ENCODE measurements around the gene AKAP7.

DNA sequence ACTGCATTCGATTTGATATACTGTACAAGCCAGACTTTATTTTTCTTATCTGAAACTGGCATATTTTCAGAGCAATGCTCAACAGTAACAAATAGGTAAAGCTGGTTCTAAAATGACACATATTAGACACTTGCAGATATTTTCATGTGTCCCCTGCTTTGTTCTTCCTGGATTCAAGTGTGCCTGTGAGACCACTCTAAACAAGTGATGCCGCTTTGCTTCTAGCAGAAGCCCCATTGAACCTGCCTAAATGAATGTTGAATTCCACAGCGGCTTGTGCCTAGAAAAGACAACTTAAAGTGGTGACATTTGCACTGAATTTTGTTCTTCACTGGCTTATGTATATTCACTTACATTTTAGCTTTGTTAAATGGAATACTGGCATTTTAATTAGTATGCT is 115.7 kb downstream of the AKAP7 start:
- no peak for TF ChIP-seq ZNF341 (tag by site-specific recombination; IDR thresholded peaks at IDR 0.05; ENCODE audit: low read depth)
- TF ChIP-seq, protein P1, sequence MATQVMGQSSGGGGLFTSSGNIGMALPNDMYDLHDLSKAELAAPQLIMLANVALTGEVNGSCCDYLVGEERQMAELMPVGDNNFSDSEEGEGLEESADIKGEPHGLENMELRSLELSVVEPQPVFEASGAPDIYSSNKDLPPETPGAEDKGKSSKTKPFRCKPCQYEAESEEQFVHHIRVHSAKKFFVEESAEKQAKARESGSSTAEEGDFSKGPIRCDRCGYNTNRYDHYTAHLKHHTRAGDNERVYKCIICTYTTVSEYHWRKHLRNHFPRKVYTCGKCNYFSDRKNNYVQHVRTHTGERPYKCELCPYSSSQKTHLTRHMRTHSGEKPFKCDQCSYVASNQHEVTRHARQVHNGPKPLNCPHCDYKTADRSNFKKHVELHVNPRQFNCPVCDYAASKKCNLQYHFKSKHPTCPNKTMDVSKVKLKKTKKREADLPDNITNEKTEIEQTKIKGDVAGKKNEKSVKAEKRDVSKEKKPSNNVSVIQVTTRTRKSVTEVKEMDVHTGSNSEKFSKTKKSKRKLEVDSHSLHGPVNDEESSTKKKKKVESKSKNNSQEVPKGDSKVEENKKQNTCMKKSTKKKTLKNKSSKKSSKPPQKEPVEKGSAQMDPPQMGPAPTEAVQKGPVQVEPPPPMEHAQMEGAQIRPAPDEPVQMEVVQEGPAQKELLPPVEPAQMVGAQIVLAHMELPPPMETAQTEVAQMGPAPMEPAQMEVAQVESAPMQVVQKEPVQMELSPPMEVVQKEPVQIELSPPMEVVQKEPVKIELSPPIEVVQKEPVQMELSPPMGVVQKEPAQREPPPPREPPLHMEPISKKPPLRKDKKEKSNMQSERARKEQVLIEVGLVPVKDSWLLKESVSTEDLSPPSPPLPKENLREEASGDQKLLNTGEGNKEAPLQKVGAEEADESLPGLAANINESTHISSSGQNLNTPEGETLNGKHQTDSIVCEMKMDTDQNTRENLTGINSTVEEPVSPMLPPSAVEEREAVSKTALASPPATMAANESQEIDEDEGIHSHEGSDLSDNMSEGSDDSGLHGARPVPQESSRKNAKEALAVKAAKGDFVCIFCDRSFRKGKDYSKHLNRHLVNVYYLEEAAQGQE (tag by site-specific recombination; IDR thresholded peaks at IDR 0.05), result no peak
- TF ChIP-seq, protein P2, sequence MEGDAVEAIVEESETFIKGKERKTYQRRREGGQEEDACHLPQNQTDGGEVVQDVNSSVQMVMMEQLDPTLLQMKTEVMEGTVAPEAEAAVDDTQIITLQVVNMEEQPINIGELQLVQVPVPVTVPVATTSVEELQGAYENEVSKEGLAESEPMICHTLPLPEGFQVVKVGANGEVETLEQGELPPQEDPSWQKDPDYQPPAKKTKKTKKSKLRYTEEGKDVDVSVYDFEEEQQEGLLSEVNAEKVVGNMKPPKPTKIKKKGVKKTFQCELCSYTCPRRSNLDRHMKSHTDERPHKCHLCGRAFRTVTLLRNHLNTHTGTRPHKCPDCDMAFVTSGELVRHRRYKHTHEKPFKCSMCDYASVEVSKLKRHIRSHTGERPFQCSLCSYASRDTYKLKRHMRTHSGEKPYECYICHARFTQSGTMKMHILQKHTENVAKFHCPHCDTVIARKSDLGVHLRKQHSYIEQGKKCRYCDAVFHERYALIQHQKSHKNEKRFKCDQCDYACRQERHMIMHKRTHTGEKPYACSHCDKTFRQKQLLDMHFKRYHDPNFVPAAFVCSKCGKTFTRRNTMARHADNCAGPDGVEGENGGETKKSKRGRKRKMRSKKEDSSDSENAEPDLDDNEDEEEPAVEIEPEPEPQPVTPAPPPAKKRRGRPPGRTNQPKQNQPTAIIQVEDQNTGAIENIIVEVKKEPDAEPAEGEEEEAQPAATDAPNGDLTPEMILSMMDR (tag by site-specific recombination; IDR thresholded peaks at IDR 0.05), result no peak
- no peak for TF ChIP-seq SP2 (tag by site-specific recombination; IDR thresholded peaks at IDR 0.05)
- TF ChIP-seq SALL2 (tag by site-specific recombination; IDR thresholded peaks at IDR 0.05; ENCODE audit: borderline replicate concordance), result no peak
- TF ChIP-seq RBAK (tag by site-specific recombination; IDR thresholded peaks at IDR 0.05), result no peak
- TF ChIP-seq, protein P3, sequence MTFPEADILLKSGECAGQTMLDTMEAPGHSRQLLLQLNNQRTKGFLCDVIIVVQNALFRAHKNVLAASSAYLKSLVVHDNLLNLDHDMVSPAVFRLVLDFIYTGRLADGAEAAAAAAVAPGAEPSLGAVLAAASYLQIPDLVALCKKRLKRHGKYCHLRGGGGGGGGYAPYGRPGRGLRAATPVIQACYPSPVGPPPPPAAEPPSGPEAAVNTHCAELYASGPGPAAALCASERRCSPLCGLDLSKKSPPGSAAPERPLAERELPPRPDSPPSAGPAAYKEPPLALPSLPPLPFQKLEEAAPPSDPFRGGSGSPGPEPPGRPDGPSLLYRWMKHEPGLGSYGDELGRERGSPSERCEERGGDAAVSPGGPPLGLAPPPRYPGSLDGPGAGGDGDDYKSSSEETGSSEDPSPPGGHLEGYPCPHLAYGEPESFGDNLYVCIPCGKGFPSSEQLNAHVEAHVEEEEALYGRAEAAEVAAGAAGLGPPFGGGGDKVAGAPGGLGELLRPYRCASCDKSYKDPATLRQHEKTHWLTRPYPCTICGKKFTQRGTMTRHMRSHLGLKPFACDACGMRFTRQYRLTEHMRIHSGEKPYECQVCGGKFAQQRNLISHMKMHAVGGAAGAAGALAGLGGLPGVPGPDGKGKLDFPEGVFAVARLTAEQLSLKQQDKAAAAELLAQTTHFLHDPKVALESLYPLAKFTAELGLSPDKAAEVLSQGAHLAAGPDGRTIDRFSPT (tag by site-specific recombination; IDR thresholded peaks at IDR 0.05), result no peak
- TF ChIP-seq KLF7 (tag by site-specific recombination; IDR thresholded peaks at IDR 0.05; ENCODE audit: borderline replicate concordance), result no peak
- TF ChIP-seq, protein P4, sequence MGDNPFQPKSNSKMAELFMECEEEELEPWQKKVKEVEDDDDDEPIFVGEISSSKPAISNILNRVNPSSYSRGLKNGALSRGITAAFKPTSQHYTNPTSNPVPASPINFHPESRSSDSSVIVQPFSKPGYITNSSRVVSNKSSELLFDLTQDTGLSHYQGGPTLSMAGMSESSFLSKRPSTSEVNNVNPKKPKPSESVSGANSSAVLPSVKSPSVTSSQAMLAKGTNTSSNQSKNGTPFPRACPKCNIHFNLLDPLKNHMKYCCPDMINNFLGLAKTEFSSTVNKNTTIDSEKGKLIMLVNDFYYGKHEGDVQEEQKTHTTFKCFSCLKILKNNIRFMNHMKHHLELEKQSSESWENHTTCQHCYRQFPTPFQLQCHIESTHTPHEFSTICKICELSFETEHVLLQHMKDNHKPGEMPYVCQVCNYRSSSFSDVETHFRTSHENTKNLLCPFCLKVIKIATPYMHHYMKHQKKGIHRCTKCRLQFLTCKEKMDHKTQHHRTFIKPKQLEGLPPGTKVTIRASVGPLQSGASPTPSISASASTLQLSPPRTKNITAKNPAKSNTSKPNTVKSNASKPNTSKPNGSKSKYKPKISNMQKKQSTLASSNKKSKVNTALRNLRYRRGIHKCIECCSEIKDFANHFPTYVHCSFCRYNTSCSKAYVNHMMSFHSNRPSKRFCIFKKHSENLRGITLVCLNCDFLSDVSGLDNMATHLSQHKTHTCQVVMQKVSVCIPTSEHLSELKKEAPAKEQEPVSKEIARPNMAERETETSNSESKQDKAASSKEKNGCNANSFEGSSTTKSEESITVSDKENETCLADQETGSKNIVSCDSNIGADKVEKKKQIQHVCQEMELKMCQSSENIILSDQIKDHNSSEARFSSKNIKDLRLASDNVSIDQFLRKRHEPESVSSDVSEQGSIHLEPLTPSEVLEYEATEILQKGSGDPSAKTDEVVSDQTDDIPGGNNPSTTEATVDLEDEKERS (tag by site-specific recombination; IDR thresholded peaks at IDR 0.05), result no peak
- no peak for TF ChIP-seq ZNF239 (tag by site-specific recombination; IDR thresholded peaks at IDR 0.05)
